Neural progenitor cell (in vitro differentiated cells): ENCODE measurements around the gene CYP1A1.

ENCODE experiments used
- CTCF ChIP-seq: fragments of 200-600 bp; sonication (generic); IDR thresholded peaks from 2 replicates; pipeline ENCODE4 v1.5.1; 2017; ENCODE audit warnings: antibody characterized with exemption, mild to moderate bottlenecking
- EZH2phosphoT487 ChIP-seq: fragments of 200-600 bp; sonication (generic); IDR thresholded peaks from 2 replicates; pipeline ENCODE4 v1.6.1; 2017; ENCODE audit warnings: antibody characterized with exemption

GRCh38 chr15:74752531-74752930 is 27.2 kb upstream of the CYP1A1 start:
- TF ChIP-seq EZH2phosphoT487 = no peak
- TF ChIP-seq CTCF = no peak
